Esophagus squamous epithelium (tissue), 4 donors: ENCODE data around the gene ABHD12B.

ENCODE experiments used
- POLR2A ChIP-seq, 4 donors: fragments of 450-650 bp; IDR thresholded peaks; one replicate each; pipeline ENCODE4 v1.6.1; 2017; ENCODE audit warnings: antibody characterized with exemption in 4 of 4, mild to moderate bottlenecking in 4 of 4, moderate library complexity in 3 of 4
- TF ChIP-seq, protein P1 (sequence below), 6 experiments: fragments of 450-650 bp in 4 of 6; fragments of 200-600 bp in 2 of 6; sonication (generic) in 2 of 6; IDR thresholded peaks; one replicate each; pipeline ENCODE4 v1.5.1; 2016 to 2019; ENCODE audit warnings: antibody characterized with exemption in 6 of 6, mild to moderate bottlenecking in 4 of 6, moderate library complexity in 4 of 6

DNA sequence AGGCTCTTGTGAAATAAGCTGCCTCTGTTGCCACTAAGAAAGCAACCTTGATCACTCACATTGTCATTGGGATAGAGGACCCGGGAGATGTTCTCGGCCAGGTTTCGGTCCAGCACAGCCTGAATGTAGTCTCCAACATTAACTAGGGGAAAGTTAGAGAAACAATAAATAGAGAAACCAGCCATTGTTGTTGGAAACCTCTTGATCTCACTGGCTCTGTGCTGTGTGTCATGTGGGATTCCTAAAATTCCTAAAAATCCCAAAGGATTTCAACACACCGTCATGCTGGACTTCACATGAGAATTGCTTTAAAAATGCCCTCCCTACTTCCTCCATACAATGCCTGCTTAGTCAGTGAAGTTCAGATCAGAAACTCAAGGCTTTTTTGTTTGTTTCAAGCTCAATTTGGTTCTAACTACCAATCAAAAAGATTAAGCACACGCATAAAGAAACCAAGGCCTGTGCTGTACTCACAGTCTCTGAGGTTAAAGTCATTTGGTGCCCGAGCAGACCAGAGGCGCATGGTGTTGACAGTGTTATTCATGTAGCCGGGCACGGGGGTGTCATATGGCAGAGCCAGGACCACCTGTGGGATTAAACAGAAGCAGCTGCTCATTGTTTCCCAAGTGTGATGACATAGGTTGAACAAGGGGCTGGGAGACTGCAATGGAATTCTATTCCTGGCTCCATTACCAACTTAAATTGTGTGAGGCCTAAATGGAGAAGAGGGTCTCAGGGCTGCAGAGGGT is 48.8 kb downstream of the ABHD12B start:
- TF ChIP-seq POLR2A (IDR thresholded peaks at IDR 0.05), result no peak
- TF ChIP-seq, protein P1, sequence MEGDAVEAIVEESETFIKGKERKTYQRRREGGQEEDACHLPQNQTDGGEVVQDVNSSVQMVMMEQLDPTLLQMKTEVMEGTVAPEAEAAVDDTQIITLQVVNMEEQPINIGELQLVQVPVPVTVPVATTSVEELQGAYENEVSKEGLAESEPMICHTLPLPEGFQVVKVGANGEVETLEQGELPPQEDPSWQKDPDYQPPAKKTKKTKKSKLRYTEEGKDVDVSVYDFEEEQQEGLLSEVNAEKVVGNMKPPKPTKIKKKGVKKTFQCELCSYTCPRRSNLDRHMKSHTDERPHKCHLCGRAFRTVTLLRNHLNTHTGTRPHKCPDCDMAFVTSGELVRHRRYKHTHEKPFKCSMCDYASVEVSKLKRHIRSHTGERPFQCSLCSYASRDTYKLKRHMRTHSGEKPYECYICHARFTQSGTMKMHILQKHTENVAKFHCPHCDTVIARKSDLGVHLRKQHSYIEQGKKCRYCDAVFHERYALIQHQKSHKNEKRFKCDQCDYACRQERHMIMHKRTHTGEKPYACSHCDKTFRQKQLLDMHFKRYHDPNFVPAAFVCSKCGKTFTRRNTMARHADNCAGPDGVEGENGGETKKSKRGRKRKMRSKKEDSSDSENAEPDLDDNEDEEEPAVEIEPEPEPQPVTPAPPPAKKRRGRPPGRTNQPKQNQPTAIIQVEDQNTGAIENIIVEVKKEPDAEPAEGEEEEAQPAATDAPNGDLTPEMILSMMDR (IDR thresholded peaks at IDR 0.05), result no peak
